ENCODE data around the gene SFT2D2. TPM values are rescaled to one million over a fixed set of nuclear protein-coding genes. Genes with fewer than 3 reads are reported as not detected.

SFT2D2 gene
- total RNA-seq, 1 experiment from 2014 or later, result 38.7 TPM

- no peak for DNase-seq (ENCODE audit: extremely low read depth, low read depth)
These were observed 76.0 kb downstream of the SFT2D2 start for GRCh38 chr1:168301664-168302320.

Small RNA genes within 50 kb of the gene (small RNA-seq; reads per million reads assigned to genes)
- gene AL021397.1, result 0 reads per million in 2 experiments
- gene RNU6-1310P, result 0 reads per million in 2 experiments

Other genes starting within 250 kb of the SFT2D2 start
- 2.1 and 2.8 TPM in 2 replicates for gene GPR161, start 89.1 kb upstream of the SFT2D2 start, total RNA-seq (2014; rRNA removed; shearing (Covaris generic))
- 76.0 and 77.7 TPM in 2 replicates for gene TIPRL, start 47.0 kb upstream of the SFT2D2 start, total RNA-seq (2014; rRNA removed; shearing (Covaris generic))
- 0.47 and 0.95 TPM in 2 replicates for gene TBX19, start 54.9 kb downstream of the SFT2D2 start, total RNA-seq (2014; rRNA removed; shearing (Covaris generic))

All from NCI-H460 (cell line).